Panc1 (cell line): ENCODE data around the gene IQSEC1. TPM values are rescaled to one million over a fixed set of nuclear protein-coding genes. Genes with fewer than 3 reads are reported as not detected.

Experiments
- ATAC-seq: fragments of 200-7000 bp; cut with Tn5 transposase; 2 replicates; pipeline ENCODE4 v1.9.1; 2020; ENCODE audit warnings: mild to moderate bottlenecking, moderate library complexity
- BruUV-seq: library from RNA; stranded (reverse); fragments of 400-500 nt; replicated peaks from 2 replicates; lab custom pipeline; 2021; lab: Mats Ljungman, UMichigan
- CTCF ChIA-PET: fragments of 300-600 bp; sonication (Branson Sonifier 250); formaldehyde crosslinking; loops from one replicate; lab custom pipeline; 2022; ENCODE audit warnings: antibody characterized with exemption; lab: Charles Lee
- POLR2A ChIA-PET: fragments of 300-600 bp; sonication (Branson Sonifier 250); formaldehyde crosslinking; loops from one replicate; lab custom pipeline; 2022; ENCODE audit warnings: antibody characterized with exemption; lab: Charles Lee
- DNase-seq: peaks from one replicate; pipeline ENCODE4 v3.0.0-alpha.2; 2010; ENCODE audit warnings: low read depth, low spot score
- H3K27ac ChIP-seq: 2 replicates; pipeline ENCODE4 v1.5.1; 2011; ENCODE audit warnings: mild to moderate bottlenecking, low read length, inconsistent platforms
- H3K27me3 ChIP-seq: fragments of 200-500 bp; sonication (Bioruptor generic); 2 replicates; pipeline ENCODE4 v1.6.0; 2014; ENCODE audit warnings: low read length, inconsistent platforms; ENCODE audit not compliant: control insufficient read depth, insufficient read depth
- H3K36me3 ChIP-seq: fragments of 200-500 bp; sonication (Bioruptor generic); 2 replicates; pipeline ENCODE4 v1.5.1; 2014; ENCODE audit warnings: inconsistent platforms, mild to moderate bottlenecking, low read length, moderate library complexity; ENCODE audit not compliant: control insufficient read depth, insufficient read depth
- H3K4me1 ChIP-seq: 2 replicates; pipeline ENCODE4 v1.5.1; 2011; ENCODE audit warnings: inconsistent platforms, mild to moderate bottlenecking, low read length, moderate library complexity; ENCODE audit not compliant: control insufficient read depth, insufficient read depth
- H3K4me3 ChIP-seq, 2 experiments: 2 replicates each; pipeline ENCODE4 v1.5.1; 2011 to 2012; ENCODE audit warnings: low read depth in 2 of 2, low read length in 2 of 2, mild to moderate bottlenecking in 2 of 2, inconsistent platforms in 1 of 2, moderate library complexity in 1 of 2
- H3K9me3 ChIP-seq: fragments of 200-500 bp; sonication (Bioruptor generic); 2 replicates; pipeline ENCODE4 v1.5.1; 2014; ENCODE audit warnings: low read depth, mild to moderate bottlenecking, inconsistent platforms, low read length, moderate library complexity; ENCODE audit not compliant: control insufficient read depth, insufficient read depth
- CTCF ChIP-seq: fragments of 450-650 bp; IDR thresholded peaks from 2 replicates; pipeline ENCODE4 v1.5.1; 2017; ENCODE audit warnings: mild to moderate bottlenecking
- POLR2AphosphoS5 ChIP-seq: IDR thresholded peaks from 2 replicates; pipeline ENCODE4 v1.6.1; 2012; ENCODE audit warnings: mild to moderate bottlenecking, low read depth, low read length, moderate library complexity
- REST ChIP-seq, 2 experiments: IDR thresholded peaks; 2 replicates each; pipeline ENCODE4 v1.6.1; 2011 to 2012; ENCODE audit warnings: low read depth in 2 of 2, control low read depth in 1 of 2, low read length in 1 of 2, mild to moderate bottlenecking in 1 of 2, moderate library complexity in 1 of 2; ENCODE audit not compliant: insufficient read depth in 1 of 2
- SIN3A ChIP-seq: IDR thresholded peaks from 2 replicates; pipeline ENCODE4 v1.6.1; 2012; ENCODE audit warnings: low read depth, mild to moderate bottlenecking, low read length, moderate library complexity, borderline replicate concordance; ENCODE audit not compliant: insufficient read depth
- TCF7L2 ChIP-seq: IDR thresholded peaks from 2 replicates; pipeline ENCODE4 v1.6.1; 2011; ENCODE audit warnings: mild to moderate bottlenecking, low read depth, low read length, inconsistent platforms
- in situ Hi-C: cut with HindIII; loops from 2 replicates; pipeline ENCODE4 v1.10.0; 2016; ENCODE audit warnings: low sequenced_read_pairs, low pct_unique_long_range_greater_than_20kb
- intact Hi-C: fragments of 100-400 bp; cut with micrococcal nuclease; formaldehyde crosslinking; loops from one replicate; pipeline ENCODE4 v1.10.0; 2022; ENCODE audit not compliant: unreplicated experiment
- total RNA-seq: library from RNA; stranded (reverse); gene quantifications from one replicate; pipeline ENCODE4 v1.2.1, GENCODE V29; 2021; ENCODE audit not compliant: unreplicated experiment

The IQSEC1 gene
- total RNA-seq, 1 experiment from 2014 or later, result 28.4 TPM

- intact Hi-C loops, result no loop called here
- TF ChIP-seq SIN3A (no peak), CTCF (no peak), REST (IDR thresholded peaks at IDR 0.05; ENCODE audit: insufficient read depth in 1 of 2, low read depth in 2 of 2, low read length in 1 of 2) (no peak), POLR2AphosphoS5 (no peak), TCF7L2 (no peak)
- Histone ChIP-seq H3K27ac (no peak overlapping the region; the same call in 1 of the 2 replicates), H3K27me3 (no peaks in the 10 kb centered on the region), H3K4me3 (no peak overlapping the region), H3K9me3 (no peaks in the 10 kb centered on the region), H3K36me3 (no peaks in the 10 kb centered on the region), H3K4me1 (peaks cover 25% of the 10 kb centered on the region)
- in situ Hi-C loops, result no loop called here
- no peak for DNase-seq
- no peak for ATAC-seq
- CTCF ChIA-PET, result interaction anchor here (0.7 kb wide), 1 partner anchor 116 kb away, joined by 3 read pairs; no protein-coding TSS in a partner anchor
- POLR2A ChIA-PET, result no interaction called here
- no TSS peak for BruUV-seq
These were observed 40.4 kb upstream of the IQSEC1 start for GRCh38 chr3:13113346-13114330.

GRCh38 chr3:13112521-13113345 lies 39.5 kb upstream of the IQSEC1 start:
- Histone ChIP-seq H3K4me3 (no peak overlapping the region), H3K36me3 (no peaks in the 10 kb centered on the region), H3K4me1 (peaks cover 25% of the 10 kb centered on the region), H3K27ac (peak overlapping the region; percentile 60), H3K9me3 (no peaks in the 10 kb centered on the region), H3K27me3 (no peaks in the 10 kb centered on the region)
- in situ Hi-C loops, result no loop called here
- ChIA-PET POLR2A (no interaction called here), CTCF (interaction anchor here (0.7 kb wide), 1 partner anchor 115 kb away, joined by 3 read pairs; no protein-coding TSS in a partner anchor)
- intact Hi-C loops, result no loop called here
- TF ChIP-seq REST (IDR thresholded peaks at IDR 0.05; ENCODE audit: insufficient read depth in 1 of 2, low read depth in 2 of 2, low read length in 1 of 2), result no peak
- no peak for TF ChIP-seq POLR2AphosphoS5
- no peak for TF ChIP-seq TCF7L2
- no peak for TF ChIP-seq CTCF
- TF ChIP-seq SIN3A, result no peak
- no TSS peak for BruUV-seq
- DNase-seq, result no peak
- ATAC-seq, result no peak
